Ascending aorta (tissue), 2 donors: ENCODE measurements around the gene FNIP2. TPM values are rescaled to one million over a fixed set of nuclear protein-coding genes. Genes with fewer than 3 reads are reported as not detected.

Source experiments
- DNase-seq, 2 donors: peaks; one replicate each; pipeline ENCODE4 v3.0.0-alpha.2; 2019; ENCODE audit warnings: low spot score in 2 of 2
- H3K27ac ChIP-seq, 2 donors: fragments of 200-600 bp; sonication (generic); one replicate each; pipeline ENCODE4 v1.5.1; 2016 to 2017; ENCODE audit warnings: mild to moderate bottlenecking in 1 of 2
- H3K27me3 ChIP-seq: fragments of 200-600 bp; sonication (generic); one replicate; pipeline ENCODE4 v1.5.1; 2017
- H3K36me3 ChIP-seq, 2 donors: fragments of 200-600 bp; sonication (generic); one replicate each; pipeline ENCODE4 v1.5.1; 2016
- H3K4me1 ChIP-seq, 2 donors: fragments of 200-600 bp; sonication (generic); one replicate each; pipeline ENCODE4 v1.5.1; 2016 to 2017; ENCODE audit warnings: mild to moderate bottlenecking in 1 of 2
- H3K4me3 ChIP-seq, 2 donors: fragments of 200-600 bp; sonication (generic); one replicate each; pipeline ENCODE4 v1.5.1; 2016 to 2017; ENCODE audit warnings: mild to moderate bottlenecking in 1 of 2
- H3K9me3 ChIP-seq, 2 donors: fragments of 200-600 bp; sonication (generic); one replicate each; pipeline ENCODE4 v1.5.1; 2016
- intact Hi-C: fragments of 100-400 bp; cut with DNase I; formaldehyde crosslinking; loops from one replicate; pipeline ENCODE4 v1.15.1; 2023
- total RNA-seq: library from RNA; depleted of rRNA; stranded (reverse); fragments of >200 nt; gene quantifications from one replicate; pipeline ENCODE4 v1.1.0, GENCODE V29; 2016
- TF ChIP-seq, protein P1 (sequence below), 3 experiments: fragments of 200-600 bp in 2 of 3; fragments of 450-650 bp in 1 of 3; sonication (generic) in 2 of 3; IDR thresholded peaks; one replicate each; pipeline ENCODE4 v1.5.1; 2016 to 2019; ENCODE audit warnings: antibody characterized with exemption in 3 of 3, mild to moderate bottlenecking in 1 of 3, moderate library complexity in 1 of 3

FNIP2 gene
- total RNA-seq, 1 donor from 2014 or later: 44.1 TPM

DNA sequence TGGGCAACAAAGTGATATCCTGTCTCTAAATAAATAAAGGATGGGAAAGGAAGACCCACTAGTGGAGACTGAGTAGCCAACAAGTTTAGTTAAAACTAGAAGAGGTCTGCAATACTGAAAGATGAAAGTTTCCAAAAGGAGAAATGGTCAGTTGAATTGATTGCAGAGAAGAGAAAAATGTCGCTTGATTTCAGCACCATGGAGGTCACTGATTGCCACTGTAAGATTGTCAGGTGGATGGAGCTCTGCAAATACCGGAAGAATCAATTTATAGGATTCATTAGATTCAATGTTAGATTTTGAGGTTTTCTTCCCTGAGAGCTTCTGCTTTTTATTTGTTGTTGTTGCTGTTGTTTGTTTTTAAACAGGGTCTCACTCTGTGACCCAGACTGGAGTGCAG lies 5.4 kb upstream of the FNIP2 start:
- H3K4me1 ChIP-seq: no peaks in the 10 kb centered on the region
- no peaks in the 10 kb centered on the region for H3K9me3 ChIP-seq
- H3K27me3 ChIP-seq: no peaks in the 10 kb centered on the region
- no peak for DNase-seq
- no peaks in the 10 kb centered on the region for H3K36me3 ChIP-seq
- no peak overlapping the region for H3K4me3 ChIP-seq
- H3K27ac ChIP-seq: no peak overlapping the region
- TF ChIP-seq, protein P1, sequence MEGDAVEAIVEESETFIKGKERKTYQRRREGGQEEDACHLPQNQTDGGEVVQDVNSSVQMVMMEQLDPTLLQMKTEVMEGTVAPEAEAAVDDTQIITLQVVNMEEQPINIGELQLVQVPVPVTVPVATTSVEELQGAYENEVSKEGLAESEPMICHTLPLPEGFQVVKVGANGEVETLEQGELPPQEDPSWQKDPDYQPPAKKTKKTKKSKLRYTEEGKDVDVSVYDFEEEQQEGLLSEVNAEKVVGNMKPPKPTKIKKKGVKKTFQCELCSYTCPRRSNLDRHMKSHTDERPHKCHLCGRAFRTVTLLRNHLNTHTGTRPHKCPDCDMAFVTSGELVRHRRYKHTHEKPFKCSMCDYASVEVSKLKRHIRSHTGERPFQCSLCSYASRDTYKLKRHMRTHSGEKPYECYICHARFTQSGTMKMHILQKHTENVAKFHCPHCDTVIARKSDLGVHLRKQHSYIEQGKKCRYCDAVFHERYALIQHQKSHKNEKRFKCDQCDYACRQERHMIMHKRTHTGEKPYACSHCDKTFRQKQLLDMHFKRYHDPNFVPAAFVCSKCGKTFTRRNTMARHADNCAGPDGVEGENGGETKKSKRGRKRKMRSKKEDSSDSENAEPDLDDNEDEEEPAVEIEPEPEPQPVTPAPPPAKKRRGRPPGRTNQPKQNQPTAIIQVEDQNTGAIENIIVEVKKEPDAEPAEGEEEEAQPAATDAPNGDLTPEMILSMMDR (IDR thresholded peaks at IDR 0.05): no peak
- intact Hi-C loops: no loop called here

DNA sequence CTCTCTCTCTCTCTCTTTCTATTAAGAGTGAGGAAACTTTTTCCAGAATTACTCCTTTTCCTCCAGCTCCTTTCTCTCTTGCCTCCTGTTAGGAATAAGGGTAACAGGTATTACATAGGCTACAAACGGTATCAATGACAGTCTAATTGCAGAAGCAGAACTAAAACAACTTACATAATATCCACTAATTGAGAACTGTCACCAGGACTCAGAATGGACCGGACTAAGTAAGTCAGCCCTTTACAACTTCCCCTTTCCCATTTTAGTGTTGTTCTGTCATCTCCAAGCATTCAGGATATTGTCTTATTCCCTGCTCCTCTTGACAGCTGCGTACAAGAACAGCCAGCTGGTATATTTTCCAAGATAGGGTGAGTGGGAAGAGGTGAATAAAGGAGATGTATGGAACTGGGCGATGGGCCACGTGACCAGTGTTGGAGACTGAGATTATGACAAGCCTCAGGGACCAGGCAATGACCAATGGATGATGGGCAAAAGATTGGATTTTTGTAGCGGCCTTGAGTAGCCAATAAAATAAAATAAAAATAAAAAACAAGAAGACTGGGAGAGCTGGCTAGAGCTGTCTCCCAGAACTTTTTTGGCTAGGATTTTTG lies 2.3 kb upstream of the FNIP2 start:
- Histone ChIP-seq H3K4me1 (peaks cover 0 to 9% of the 10 kb centered on the region in 2 donors), H3K27me3 (no peaks in the 10 kb centered on the region), H3K36me3 (no peaks in the 10 kb centered on the region), H3K4me3 (no peak overlapping the region), H3K27ac (peak overlapping the region; percentile 37 to 85), H3K9me3 (no peaks in the 10 kb centered on the region)
- no peak for DNase-seq
- TF ChIP-seq, protein P1 (IDR thresholded peaks at IDR 0.05): no peak
- intact Hi-C loops: no loop called here

DNA sequence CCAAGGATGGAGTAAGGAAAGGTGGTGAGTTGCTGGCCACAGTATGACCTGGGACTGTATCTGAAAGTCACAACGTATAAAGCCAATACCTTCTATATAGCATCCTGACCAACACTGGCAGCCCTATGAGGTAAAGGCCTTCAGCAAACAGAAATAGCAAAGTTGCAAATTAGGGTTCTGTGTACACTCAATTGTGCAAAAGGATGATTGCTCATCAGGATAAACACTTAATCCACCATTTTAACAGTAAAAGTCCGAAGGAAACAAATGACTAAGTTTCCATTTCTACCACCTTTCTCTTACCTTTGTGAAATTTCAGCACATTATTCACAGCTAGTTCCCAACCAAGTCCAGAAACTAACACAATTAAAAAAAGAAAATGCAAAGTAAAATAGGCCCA lies 1.4 kb upstream of the FNIP2 start:
- H3K27ac ChIP-seq: peak overlapping the region; percentile 85 to 92
- intact Hi-C loops: no loop called here

DNA sequence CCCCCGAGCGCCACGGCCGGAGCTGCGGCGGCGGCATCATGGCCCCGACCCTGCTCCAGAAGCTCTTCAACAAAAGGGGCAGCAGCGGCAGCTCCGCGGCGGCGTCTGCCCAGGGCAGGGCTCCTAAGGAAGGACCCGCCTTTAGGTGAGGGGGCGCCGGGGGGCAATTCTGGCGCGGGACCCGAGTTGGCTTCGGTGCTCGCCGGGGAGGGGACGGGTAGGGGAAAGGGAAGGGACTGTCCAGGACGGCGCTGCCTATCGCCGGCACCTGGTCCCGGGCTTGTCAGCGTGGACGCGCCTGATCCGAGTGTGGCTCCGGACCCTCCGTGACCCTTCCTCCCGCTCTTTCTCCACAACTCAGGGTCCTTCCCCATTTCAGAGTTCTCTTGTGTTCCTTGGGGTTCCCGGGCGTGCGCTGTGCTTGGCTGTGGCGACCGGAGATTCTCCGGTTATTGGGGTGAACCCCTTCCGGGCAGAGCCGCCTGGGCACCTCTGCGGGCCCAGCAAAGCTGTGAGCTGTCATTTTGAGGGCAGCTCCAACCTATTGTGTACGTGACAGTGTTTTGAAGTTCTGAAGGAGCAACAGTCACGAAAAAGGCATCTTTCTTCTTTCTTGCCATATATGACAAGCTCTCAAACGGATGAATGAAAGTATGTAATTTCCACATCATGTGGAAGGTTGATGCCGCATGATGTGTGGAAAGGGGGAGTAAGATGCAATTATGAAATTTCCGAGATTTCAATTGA lies 522 bp downstream of the FNIP2 start:
- no peaks in the 10 kb centered on the region for H3K9me3 ChIP-seq
- peak overlapping the region; percentile 85 to 92 for H3K27ac ChIP-seq
- peak overlapping the region; percentile 86 to 99 for H3K4me3 ChIP-seq
- TF ChIP-seq, protein P1 (IDR thresholded peaks at IDR 0.05): no peak
- intact Hi-C loops: loop anchor here (2.0 kb wide), 5 partner anchors 41 to 335 kb away; partner anchors contain the start of genes ETFDH and PPID
- H3K4me1 ChIP-seq: peaks cover 0 to 27% of the 10 kb centered on the region in 2 donors
- peak in 1 of 2 donors; percentile 66 for DNase-seq
- no peaks in the 10 kb centered on the region for H3K36me3 ChIP-seq
- H3K27me3 ChIP-seq: no peaks in the 10 kb centered on the region

More for the DNA sequence above, 1.4 kb upstream of the FNIP2 start:
- Histone ChIP-seq H3K36me3 (no peaks in the 10 kb centered on the region), H3K27me3 (no peaks in the 10 kb centered on the region), H3K4me3 (no peak overlapping the region), H3K9me3 (no peaks in the 10 kb centered on the region), H3K4me1 (peaks cover 0 to 18% of the 10 kb centered on the region in 2 donors)
- TF ChIP-seq, protein P1 (IDR thresholded peaks at IDR 0.05): no peak
- no peak for DNase-seq

DNA sequence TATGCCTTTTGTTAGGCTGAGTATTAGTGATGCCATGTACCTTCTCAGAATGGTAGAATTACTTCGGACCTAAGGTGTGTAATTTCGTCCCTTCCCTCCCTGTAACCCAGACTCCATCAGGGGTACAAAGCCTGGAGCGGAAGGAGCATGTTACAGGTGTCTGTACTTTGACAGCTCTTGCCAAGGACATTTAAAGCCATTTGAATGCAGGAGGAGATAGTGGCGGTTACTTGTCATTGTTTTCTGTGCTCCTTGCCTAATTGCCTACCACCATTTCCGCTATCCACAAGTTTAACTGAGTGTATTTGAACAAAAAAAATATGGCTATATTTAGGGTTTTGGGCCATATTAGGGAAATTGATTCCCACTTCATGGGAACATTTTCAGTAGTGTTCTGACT lies 1.8 kb downstream of the FNIP2 start:
- DNase-seq: no peak
- intact Hi-C loops: loop anchor here (5.0 kb wide), 1 partner anchor 82 kb away; no protein-coding TSS in a partner anchor
- H3K4me3 ChIP-seq: peak overlapping the region; percentile 86 to 99
- H3K27me3 ChIP-seq: no peaks in the 10 kb centered on the region
- TF ChIP-seq, protein P1 (IDR thresholded peaks at IDR 0.05): no peak
- no peaks in the 10 kb centered on the region for H3K36me3 ChIP-seq
- H3K27ac ChIP-seq: peak overlapping the region; percentile 51 to 58
- H3K4me1 ChIP-seq: peaks cover 0 to 32% of the 10 kb centered on the region in 2 donors
- H3K9me3 ChIP-seq: no peaks in the 10 kb centered on the region
